HEK293 (cell line): ENCODE data around the gene IP6K3.

Experiments used
- CTCF ChIA-PET: fragments of 350-600 bp; formaldehyde crosslinking; extraction: SDS; loops from one replicate; lab custom pipeline; 2021; ENCODE audit warnings: antibody characterized with exemption; lab: Yijun Ruan, JAX
- POLR2A ChIA-PET: fragments of 300-600 bp; formaldehyde crosslinking; extraction: SDS; loops from one replicate; lab custom pipeline; 2020; ENCODE audit warnings: antibody characterized with exemption, inconsistent platforms; lab: Yijun Ruan, JAX
- H3K27ac ChIP-seq: fragments of 200-500 bp; sonication (Bioruptor generic); 2 replicates; pipeline ENCODE4 v1.5.1; 2014; ENCODE audit warnings: low read depth, low read length, control low read depth, inconsistent platforms; ENCODE audit errors: extremely low read depth
- H3K36me3 ChIP-seq, 2 experiments: fragments of 200-500 bp in 1 of 2; sonication (Bioruptor generic) in 1 of 2; 1 replicate in 1 of 2; 2 replicates in 1 of 2; pipeline ENCODE4 v1.5.1; 2014 to 2017; ENCODE audit warnings: inconsistent platforms in 2 of 2, low read length in 2 of 2; ENCODE audit not compliant: control insufficient read depth in 2 of 2, insufficient read depth in 1 of 2
- H3K4me1 ChIP-seq: fragments of 200-500 bp; sonication (Bioruptor generic); 2 replicates; pipeline ENCODE4 v1.5.1; 2014; ENCODE audit warnings: mild to moderate bottlenecking, low read length, inconsistent platforms; ENCODE audit not compliant: control insufficient read depth, insufficient read depth
- H3K4me3 ChIP-seq: 2 replicates; pipeline ENCODE4 v1.5.1; 2011; ENCODE audit warnings: low read depth, mild to moderate bottlenecking, control low read depth, low read length, moderate library complexity
- H3K9me3 ChIP-seq: fragments of 200-500 bp; sonication (Bioruptor generic); 2 replicates; pipeline ENCODE4 v1.5.1; 2014; ENCODE audit warnings: low read depth, low read length, inconsistent platforms; ENCODE audit not compliant: control insufficient read depth, insufficient read depth
- EGR2 ChIP-seq: fragments of 450-650 bp; formaldehyde crosslinking; IDR thresholded peaks from 2 replicates; pipeline ENCODE4 v1.5.1; 2016; ENCODE audit warnings: low read depth, missing biosample characterization, missing genetic modification characterization
- PATZ1 ChIP-seq: fragments of 450-650 bp; formaldehyde crosslinking; IDR thresholded peaks from 2 replicates; pipeline ENCODE4 v1.5.1; 2016; ENCODE audit warnings: missing biosample characterization, missing genetic modification characterization
- RBAK ChIP-seq: fragments of 450-650 bp; formaldehyde crosslinking; IDR thresholded peaks from 2 replicates; pipeline ENCODE4 v1.5.1; 2016; ENCODE audit warnings: missing biosample characterization, missing genetic modification characterization
- WT1 ChIP-seq: fragments of 450-650 bp; formaldehyde crosslinking; IDR thresholded peaks from 2 replicates; pipeline ENCODE4 v1.5.1; 2016; ENCODE audit warnings: missing biosample characterization, missing genetic modification characterization
- ZFP3 ChIP-seq: fragments of 450-650 bp; formaldehyde crosslinking; IDR thresholded peaks from 2 replicates; pipeline ENCODE4 v1.5.1; 2016; ENCODE audit warnings: low read depth, missing biosample characterization, missing genetic modification characterization
- ZIC2 ChIP-seq: fragments of 450-650 bp; formaldehyde crosslinking; IDR thresholded peaks from 2 replicates; pipeline ENCODE4 v1.5.1; 2016; ENCODE audit warnings: missing biosample characterization, missing genetic modification characterization
- ZNF114 ChIP-seq: fragments of 450-650 bp; formaldehyde crosslinking; IDR thresholded peaks from 2 replicates; pipeline ENCODE4 v1.5.0; 2017; ENCODE audit warnings: missing biosample characterization, missing genetic modification characterization
- ZNF202 ChIP-seq: fragments of 450-650 bp; formaldehyde crosslinking; IDR thresholded peaks from 2 replicates; pipeline ENCODE4 v1.5.1; 2016; ENCODE audit warnings: missing biosample characterization, missing genetic modification characterization, borderline replicate concordance
- ZNF248 ChIP-seq: fragments of 450-650 bp; formaldehyde crosslinking; IDR thresholded peaks from 2 replicates; pipeline ENCODE4 v1.5.1; 2017; ENCODE audit warnings: missing biosample characterization, missing genetic modification characterization
- ZNF394 ChIP-seq: fragments of 450-650 bp; formaldehyde crosslinking; IDR thresholded peaks from 2 replicates; pipeline ENCODE4 v1.5.1; 2016; ENCODE audit warnings: missing biosample characterization, missing genetic modification characterization, mild to moderate bottlenecking, moderate library complexity, borderline replicate concordance
- ZNF404 ChIP-seq: fragments of 450-650 bp; formaldehyde crosslinking; IDR thresholded peaks from 2 replicates; pipeline ENCODE4 v1.5.1; 2017; ENCODE audit warnings: missing biosample characterization, missing genetic modification characterization
- ZNF473 ChIP-seq: fragments of 450-650 bp; formaldehyde crosslinking; IDR thresholded peaks from 2 replicates; pipeline ENCODE4 v1.5.1; 2017; ENCODE audit warnings: missing biosample characterization, missing genetic modification characterization
- ZNF48 ChIP-seq: fragments of 450-650 bp; formaldehyde crosslinking; IDR thresholded peaks from 2 replicates; pipeline ENCODE4 v1.5.1; 2016; ENCODE audit warnings: missing biosample characterization, missing genetic modification characterization
- ZNF747 ChIP-seq: fragments of 450-650 bp; formaldehyde crosslinking; IDR thresholded peaks from 2 replicates; pipeline ENCODE4 v1.5.1; 2016; ENCODE audit warnings: missing biosample characterization, missing genetic modification characterization
- TF ChIP-seq, protein P1 (sequence below): fragments of 450-650 bp; formaldehyde crosslinking; IDR thresholded peaks from 2 replicates; pipeline ENCODE4 v1.5.1; 2016; ENCODE audit warnings: missing biosample characterization, missing genetic modification characterization

IP6K3 gene

DNA sequence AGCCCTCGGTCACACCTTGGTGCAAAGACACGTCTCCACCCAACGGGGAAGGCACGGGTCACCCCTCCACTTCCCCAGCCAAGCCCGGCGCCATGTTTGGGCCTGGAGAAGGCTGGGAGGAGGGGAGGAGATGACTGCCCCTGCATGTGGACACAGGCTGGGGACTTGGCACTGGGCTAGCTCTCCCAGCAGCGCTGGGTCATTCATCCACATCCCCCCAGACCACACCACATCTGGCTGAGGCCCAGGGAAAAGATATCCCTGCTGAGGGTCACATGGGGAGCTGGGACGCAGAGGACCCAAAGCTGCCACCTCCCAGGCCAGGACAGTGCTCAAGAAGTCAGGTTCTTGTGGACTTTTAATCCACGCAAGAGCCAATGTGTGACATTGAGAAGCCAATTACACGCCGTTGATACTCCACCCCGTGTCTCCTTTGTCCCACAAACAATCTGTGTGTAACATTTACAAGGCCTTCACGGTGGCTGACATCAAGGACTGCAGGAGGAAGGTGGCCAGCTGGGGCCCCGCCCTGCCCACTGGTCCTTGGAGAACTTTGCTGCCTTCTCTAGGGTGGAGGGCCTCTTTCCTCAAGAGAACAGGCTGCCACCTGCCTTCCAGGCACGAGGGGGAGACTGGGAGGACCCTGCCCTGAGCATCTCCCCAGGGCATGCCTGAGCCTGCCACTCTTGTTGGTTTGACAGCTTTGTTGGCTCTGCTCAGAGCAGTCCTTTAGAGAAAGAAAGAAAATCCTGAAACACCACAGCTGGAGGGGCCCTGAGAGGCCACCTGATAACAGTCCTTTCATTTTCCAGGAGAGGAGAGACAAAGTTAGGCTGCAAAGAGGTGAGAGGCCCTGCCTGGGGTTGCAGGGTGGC lies 5.3 kb upstream of the IP6K3 start (continued):
- TF ChIP-seq, protein P1, sequence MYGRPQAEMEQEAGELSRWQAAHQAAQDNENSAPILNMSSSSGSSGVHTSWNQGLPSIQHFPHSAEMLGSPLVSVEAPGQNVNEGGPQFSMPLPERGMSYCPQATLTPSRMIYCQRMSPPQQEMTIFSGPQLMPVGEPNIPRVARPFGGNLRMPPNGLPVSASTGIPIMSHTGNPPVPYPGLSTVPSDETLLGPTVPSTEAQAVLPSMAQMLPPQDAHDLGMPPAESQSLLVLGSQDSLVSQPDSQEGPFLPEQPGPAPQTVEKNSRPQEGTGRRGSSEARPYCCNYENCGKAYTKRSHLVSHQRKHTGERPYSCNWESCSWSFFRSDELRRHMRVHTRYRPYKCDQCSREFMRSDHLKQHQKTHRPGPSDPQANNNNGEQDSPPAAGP (tag by site-specific recombination) = no peak
- no peak for TF ChIP-seq ZNF202 (tag by site-specific recombination)

DNA sequence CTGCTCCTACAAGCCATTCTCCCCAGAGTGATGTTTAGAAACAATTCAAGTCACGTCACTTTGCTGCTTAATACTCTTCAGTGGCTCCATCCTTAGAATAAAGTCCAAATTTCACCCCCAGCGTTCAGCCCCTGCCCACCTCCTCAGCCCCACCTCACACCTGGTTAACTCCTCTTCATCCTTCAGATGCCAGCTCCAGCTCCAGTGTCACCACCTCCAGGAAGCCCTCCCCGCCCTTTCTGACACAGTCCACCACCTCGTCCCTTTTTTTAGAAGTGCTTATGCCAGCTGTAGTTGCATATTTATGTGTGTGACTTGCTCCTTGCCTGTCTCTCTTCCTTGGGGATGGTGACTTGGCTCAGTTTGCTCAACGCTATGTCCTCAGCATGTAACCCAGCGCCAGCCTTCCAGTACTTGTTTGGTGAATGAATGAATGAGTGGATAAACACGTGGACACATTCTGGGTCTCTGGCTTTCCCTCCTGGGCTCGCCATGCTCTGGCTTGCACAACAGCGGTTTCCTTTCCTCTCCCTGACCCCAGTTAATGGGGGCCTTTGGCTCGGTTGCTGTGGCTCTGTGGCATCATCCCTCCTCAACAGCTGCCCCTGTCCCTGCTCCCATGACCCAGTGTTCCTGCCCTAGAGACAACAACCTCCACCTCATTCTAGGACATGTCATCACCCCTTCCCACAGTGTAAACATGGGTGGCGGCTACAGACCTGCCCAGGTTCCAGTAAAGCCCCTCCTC lies 3.7 kb upstream of the IP6K3 start:
- peaks cover 19% of the 10 kb centered on the region for H3K4me1 ChIP-seq
- TF ChIP-seq ZFP3 (tag by site-specific recombination) (peak; percentile 56; the same call in 1 of the 2 replicates), EGR2 (tag by site-specific recombination) (no peak), RBAK (tag by site-specific recombination) (no peak)
- H3K4me3 ChIP-seq = no peak overlapping the region
- no peaks in the 10 kb centered on the region for H3K36me3 ChIP-seq
- no peak overlapping the region for H3K27ac ChIP-seq
- ChIA-PET POLR2A (interaction anchor here (0.7 kb wide), 1 partner anchor 8 kb away, joined by 3 read pairs; no protein-coding TSS in a partner anchor), CTCF (interaction anchor here (0.8 to 1.5 kb wide), 6 partner anchors 11 to 167 kb away, joined by 3 to 6 read pairs (median 3); no protein-coding TSS in a partner anchor)
- no peaks in the 10 kb centered on the region for H3K9me3 ChIP-seq

DNA sequence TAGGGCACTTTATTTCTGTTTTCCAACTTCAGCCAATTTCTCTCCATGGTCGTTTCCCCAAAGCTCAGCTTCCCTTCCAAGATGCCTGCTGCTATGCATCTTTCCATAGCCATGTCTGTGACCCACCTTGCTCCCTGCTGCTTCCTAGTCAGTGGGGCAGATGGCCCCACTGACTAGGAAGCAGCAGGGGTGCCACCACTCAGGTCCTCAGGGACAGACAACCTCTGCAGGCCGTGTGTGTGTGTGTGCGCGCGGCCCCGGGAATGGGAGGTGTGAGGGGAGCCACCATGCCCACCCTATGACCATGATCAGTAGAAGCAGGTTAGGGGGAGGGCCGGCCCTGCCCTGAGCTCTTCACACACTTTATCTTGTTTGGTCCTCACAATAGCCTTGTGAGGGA lies 2.7 kb upstream of the IP6K3 start:
- Histone ChIP-seq H3K4me3 (no peak overlapping the region), H3K9me3 (no peaks in the 10 kb centered on the region), H3K4me1 (peaks cover 20% of the 10 kb centered on the region), H3K27ac (no peak overlapping the region), H3K36me3 (no peaks in the 10 kb centered on the region)
- TF ChIP-seq ZIC2 (tag by site-specific recombination) = peak; percentile 88
- no peak for TF ChIP-seq ZNF404
- POLR2A ChIA-PET = interaction anchor here (0.7 kb wide), 1 partner anchor 9 kb away, joined by 3 read pairs; no protein-coding TSS in a partner anchor
- CTCF ChIA-PET = interaction anchor here (0.8 to 6.6 kb wide), 5 partner anchors 12 to 22 kb away, joined by 3 to 149 read pairs (median 3); no protein-coding TSS in a partner anchor

DNA sequence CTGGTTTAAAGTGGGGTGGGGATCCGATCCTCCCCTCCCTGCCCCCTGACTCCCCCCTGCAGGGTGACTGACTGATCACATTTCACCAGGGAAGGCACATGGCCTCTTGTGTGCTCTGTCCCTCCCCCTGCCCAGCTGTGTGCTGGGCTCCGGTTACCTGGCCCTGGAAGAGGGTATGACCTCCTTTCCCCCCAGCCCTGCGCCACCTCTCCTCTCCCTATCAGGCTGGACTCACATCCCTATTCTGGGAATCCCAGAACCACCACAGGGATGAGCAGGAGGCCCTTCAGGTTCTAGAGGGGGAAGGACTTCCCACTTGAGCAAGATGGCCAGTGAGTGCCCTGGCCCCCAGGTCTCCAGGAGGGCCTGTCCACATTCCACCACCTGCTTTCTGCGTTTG lies 2.1 kb upstream of the IP6K3 start:
- no peaks in the 10 kb centered on the region for H3K9me3 ChIP-seq
- peaks cover 26% of the 10 kb centered on the region for H3K4me1 ChIP-seq
- ChIA-PET CTCF (interaction anchor here (6.6 to 6.7 kb wide), 2 partner anchors 10 to 21 kb away, joined by 149 to 193 read pairs; no protein-coding TSS in a partner anchor), POLR2A (interaction anchor here (1.0 kb wide), 1 partner anchor 38 kb away, joined by 3 read pairs; no protein-coding TSS in a partner anchor)
- no peak overlapping the region for H3K27ac ChIP-seq
- no peak for TF ChIP-seq ZNF248
- no peak for TF ChIP-seq ZNF747 (tag by site-specific recombination)
- no peak for TF ChIP-seq ZNF394
- no peak for TF ChIP-seq WT1 (tag by site-specific recombination)
- TF ChIP-seq ZNF114 (tag by site-specific recombination) = no peak
- no peak for TF ChIP-seq ZNF473 (tag by site-specific recombination)
- no peak for TF ChIP-seq ZNF48 (tag by site-specific recombination)
- TF ChIP-seq PATZ1 (tag by site-specific recombination) = 0 out of 2 replicates have a peak, but pooled peaks have one; percentile 8
- no peaks in the 10 kb centered on the region for H3K36me3 ChIP-seq
- no peak overlapping the region for H3K4me3 ChIP-seq
